DMS53 treated with DMSO at 0.1 percent for 48 hours (cell line): ENCODE results near the gene TXN.
"Not testable (repeated sequence)": the region's sequence is repeated elsewhere in the genome, so short reads cannot be mapped to it uniquely, and the experiment has no call there.

ENCODE experiments used
- DNase-seq: peaks from one replicate; lab custom pipeline; 2025; ENCODE audit not compliant: unreplicated experiment; lab: John Stamatoyannopoulos, UW

The TXN gene

GRCh38 chr9:110257956-110258355 lies 1.6 kb upstream of the TXN start:
- DNase-seq, result no peak

- peak; percentile 6 for DNase-seq
Observed at GRCh38 chr9:110257097-110257841, 962 bp upstream of the TXN start.

- peak; percentile 23 for DNase-seq
Observed at GRCh38 chr9:110255463-110256379, 586 bp downstream of the TXN start.

GRCh38 chr9:110255034-110255462 lies 1.3 kb downstream of the TXN start:
- DNase-seq, result no peak

GRCh38 chr9:110254500-110254899 lies 1.8 kb downstream of the TXN start:
- no peak for DNase-seq

GRCh38 chr9:110252509-110253139 lies 3.7 kb downstream of the TXN start:
- DNase-seq, result no peak

GRCh38 chr9:110251770-110252169 lies 4.5 kb downstream of the TXN start:
- not testable (repeated sequence) for DNase-seq

- no peak for DNase-seq
Observed at GRCh38 chr9:110251212-110251611, 5.1 kb downstream of the TXN start.

- DNase-seq, result no peak
Observed at GRCh38 chr9:110249603-110250002, 6.7 kb downstream of the TXN start.

- no peak for DNase-seq
Observed at GRCh38 chr9:110248361-110248760, 7.9 kb downstream of the TXN start.

- DNase-seq, result no peak
Observed at GRCh38 chr9:110246214-110246613, 10.1 kb downstream of the TXN start.

- no peak for DNase-seq
Observed at GRCh38 chr9:110244616-110245015, 11.7 kb downstream of the TXN start.

GRCh38 chr9:110241858-110242321 lies 14.4 kb downstream of the TXN start:
- peak; percentile 9 for DNase-seq

GRCh38 chr9:110241260-110241857 lies 14.9 kb downstream of the TXN start:
- DNase-seq, result no peak

GRCh38 chr9:110240198-110240597 lies 16.1 kb downstream of the TXN start:
- DNase-seq, result no peak

GRCh38 chr9:110228321-110228720 lies 28.0 kb downstream of the TXN start:
- no peak for DNase-seq

GRCh38 chr9:110224583-110224982 lies 31.7 kb downstream of the TXN start:
- DNase-seq, result no peak

GRCh38 chr9:110220809-110221208 lies 35.5 kb downstream of the TXN start:
- DNase-seq, result no peak

- DNase-seq, result peak; percentile 40
Observed at GRCh38 chr9:110217656-110218099, 38.6 kb downstream of the TXN start.

GRCh38 chr9:110214586-110215355 lies 41.5 kb downstream of the TXN start:
- DNase-seq, result no peak
